Hepatocyte (in vitro differentiated cells): Measurements from ENCODE around the gene OCA2. TPM values are rescaled to one million over a fixed set of nuclear protein-coding genes. Genes with fewer than 3 reads are reported as not detected.

Source experiments
- DNase-seq: peaks from one replicate; pipeline ENCODE4 v3.0.0-alpha.2; 2016; ENCODE audit warnings: low spot score
- H2AFZ ChIP-seq: fragments of 200-600 bp; sonication (generic); 2 replicates; pipeline ENCODE4 v1.6.0; 2016; ENCODE audit warnings: antibody characterized with exemption, mild to moderate bottlenecking
- H3K27ac ChIP-seq: fragments of 200-600 bp; sonication (generic); 2 replicates; pipeline ENCODE4 v1.5.1; 2016; ENCODE audit warnings: mild to moderate bottlenecking
- H3K27me3 ChIP-seq: fragments of 200-600 bp; sonication (generic); 2 replicates; pipeline ENCODE4 v1.6.1; 2016
- H3K36me3 ChIP-seq: fragments of 200-600 bp; sonication (generic); replicated peaks from 2 replicates; pipeline ENCODE4 v1.5.1; 2016; ENCODE audit warnings: low read depth; ENCODE audit not compliant: insufficient read depth
- H3K4me1 ChIP-seq: fragments of 200-600 bp; sonication (generic); 2 replicates; pipeline ENCODE4 v1.5.1; 2016; ENCODE audit warnings: mild to moderate bottlenecking, moderate library complexity; ENCODE audit not compliant: insufficient read depth
- H3K4me2 ChIP-seq: fragments of 200-600 bp; sonication (generic); 2 replicates; pipeline ENCODE4 v1.6.0; 2016
- H3K4me3 ChIP-seq: fragments of 200-600 bp; sonication (generic); 2 replicates; pipeline ENCODE4 v1.5.1; 2016; ENCODE audit warnings: mild to moderate bottlenecking
- H3K79me2 ChIP-seq: fragments of 200-600 bp; sonication (generic); 2 replicates; pipeline ENCODE4 v1.6.0; 2017; ENCODE audit warnings: mild to moderate bottlenecking
- H3K9me2 ChIP-seq: fragments of 200-600 bp; sonication (generic); replicated peaks from 2 replicates; pipeline ENCODE4 v1.6.0; 2017; ENCODE audit warnings: mild to moderate bottlenecking; ENCODE audit not compliant: insufficient read depth
- H3K9me3 ChIP-seq: fragments of 200-600 bp; sonication (generic); 2 replicates; pipeline ENCODE4 v1.5.1; 2016; ENCODE audit warnings: low read depth, mild to moderate bottlenecking
- H4K20me1 ChIP-seq: fragments of 200-600 bp; sonication (generic); 2 replicates; pipeline ENCODE4 v1.6.0; 2016; ENCODE audit warnings: mild to moderate bottlenecking; ENCODE audit not compliant: insufficient read depth, poor library complexity, severe bottlenecking
- EZH2 ChIP-seq: fragments of 200-600 bp; sonication (generic); IDR thresholded peaks from 2 replicates; pipeline ENCODE4 v1.6.1; 2016; ENCODE audit warnings: antibody characterized with exemption, mild to moderate bottlenecking, borderline replicate concordance
- EZH2phosphoT487 ChIP-seq: fragments of 200-600 bp; sonication (generic); IDR thresholded peaks from one replicate; pipeline ENCODE4 v1.6.1; 2018; ENCODE audit warnings: antibody characterized with exemption, mild to moderate bottlenecking, low read depth, moderate library complexity; ENCODE audit not compliant: unreplicated experiment, severe bottlenecking
- WGBS: methylation state at CpG from one replicate; pipeline ENCODE4 v1.1.6; 2016; ENCODE audit warnings: low lambda C conversion rate; ENCODE audit errors: missing lambda C conversion rate; 5-methylcytosine and 5-hydroxymethylcytosine counted together
- polyA plus RNA-seq: library from polyadenylated mRNA; unstranded; fragments of >200 nt; fragmentation: Nextera tagmentation; extraction: Ambion mirVana; gene quantifications from 2 replicates; pipeline ENCODE4 v1.2.1, GENCODE V29; 2016
- total RNA-seq: library from RNA; depleted of rRNA; stranded (reverse); fragments of >200 nt; gene quantifications from 2 replicates; pipeline ENCODE4 v1.2.3, GENCODE V29; 2014
- TF ChIP-seq, protein P1 (sequence below): fragments of 200-600 bp; sonication (generic); IDR thresholded peaks from 2 replicates; pipeline ENCODE4 v1.5.1; 2016; ENCODE audit warnings: antibody characterized with exemption, mild to moderate bottlenecking; ENCODE audit not compliant: poor library complexity

Gene OCA2
- total and polyA plus RNA-seq, 2 experiments from 2014 or later, result 25.1 to 27.7 TPM

GRCh38 chr15:28114114-28114455 is 15.0 kb upstream of the OCA2 start:
- no peak overlapping the region for H3K4me3 ChIP-seq
- H3K27ac ChIP-seq, result no peak overlapping the region
- WGBS, result 95% methylated on average over 4 of the region's 4 CpGs
- no peak for DNase-seq
- TF ChIP-seq EZH2 (no peak), EZH2phosphoT487 (no peak)
- TF ChIP-seq, protein P1, sequence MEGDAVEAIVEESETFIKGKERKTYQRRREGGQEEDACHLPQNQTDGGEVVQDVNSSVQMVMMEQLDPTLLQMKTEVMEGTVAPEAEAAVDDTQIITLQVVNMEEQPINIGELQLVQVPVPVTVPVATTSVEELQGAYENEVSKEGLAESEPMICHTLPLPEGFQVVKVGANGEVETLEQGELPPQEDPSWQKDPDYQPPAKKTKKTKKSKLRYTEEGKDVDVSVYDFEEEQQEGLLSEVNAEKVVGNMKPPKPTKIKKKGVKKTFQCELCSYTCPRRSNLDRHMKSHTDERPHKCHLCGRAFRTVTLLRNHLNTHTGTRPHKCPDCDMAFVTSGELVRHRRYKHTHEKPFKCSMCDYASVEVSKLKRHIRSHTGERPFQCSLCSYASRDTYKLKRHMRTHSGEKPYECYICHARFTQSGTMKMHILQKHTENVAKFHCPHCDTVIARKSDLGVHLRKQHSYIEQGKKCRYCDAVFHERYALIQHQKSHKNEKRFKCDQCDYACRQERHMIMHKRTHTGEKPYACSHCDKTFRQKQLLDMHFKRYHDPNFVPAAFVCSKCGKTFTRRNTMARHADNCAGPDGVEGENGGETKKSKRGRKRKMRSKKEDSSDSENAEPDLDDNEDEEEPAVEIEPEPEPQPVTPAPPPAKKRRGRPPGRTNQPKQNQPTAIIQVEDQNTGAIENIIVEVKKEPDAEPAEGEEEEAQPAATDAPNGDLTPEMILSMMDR, result no peak
- no peaks in the 10 kb centered on the region for H3K4me1 ChIP-seq
- peaks cover 5% of the 10 kb centered on the region for H3K36me3 ChIP-seq
- no peaks in the 10 kb centered on the region for H3K79me2 ChIP-seq
- H3K4me2 ChIP-seq, result no peak overlapping the region
- no peaks in the 10 kb centered on the region for H4K20me1 ChIP-seq
- no peaks in the 10 kb centered on the region for H3K9me2 ChIP-seq
- no peaks in the 10 kb centered on the region for H3K27me3 ChIP-seq
- H2AFZ ChIP-seq, result no peak overlapping the region
- no peaks in the 10 kb centered on the region for H3K9me3 ChIP-seq

DNA sequence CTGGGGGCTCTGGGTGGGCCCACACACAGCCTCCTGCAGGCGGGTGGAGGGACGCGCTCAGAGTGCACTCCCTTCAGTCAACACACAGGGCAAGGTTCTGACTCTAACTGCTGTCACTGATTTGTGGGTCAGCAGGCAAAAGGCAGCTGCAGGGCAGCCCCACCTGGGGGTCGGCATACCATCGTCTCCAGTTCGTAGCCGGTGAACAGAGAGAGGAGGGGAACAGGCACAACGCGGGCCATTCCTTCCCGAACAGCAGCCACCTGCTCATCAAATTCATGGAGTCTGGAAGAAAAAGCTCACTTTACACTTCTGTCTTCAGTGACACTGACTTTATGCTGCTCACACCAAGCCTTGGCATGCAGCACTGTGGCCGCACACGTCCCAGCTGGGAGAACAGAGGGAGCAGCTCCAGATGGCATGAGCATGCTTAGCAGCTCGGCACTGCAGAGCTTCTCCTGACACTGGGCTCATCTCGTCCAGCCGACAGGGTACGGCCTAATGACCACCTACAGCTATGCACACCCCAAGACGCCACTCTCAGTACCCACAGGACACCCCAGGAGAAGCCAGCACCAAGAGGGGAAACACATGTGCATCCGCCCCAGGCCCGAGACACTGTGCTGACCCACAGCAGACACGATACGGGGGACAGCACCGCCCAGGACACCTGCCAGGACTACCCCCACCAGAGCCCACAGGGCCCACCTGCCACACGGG is 14.4 kb upstream of the OCA2 start:
- Histone ChIP-seq H4K20me1 (no peaks in the 10 kb centered on the region), H3K27me3 (no peaks in the 10 kb centered on the region), H3K79me2 (no peaks in the 10 kb centered on the region), H3K9me2 (no peaks in the 10 kb centered on the region), H3K36me3 (peaks cover 5% of the 10 kb centered on the region), H3K4me3 (no peak overlapping the region), H3K9me3 (no peaks in the 10 kb centered on the region), H3K4me2 (no peak overlapping the region), H3K4me1 (no peaks in the 10 kb centered on the region), H2AFZ (no peak overlapping the region), H3K27ac (no peak overlapping the region)
- WGBS, result over 99% methylated on average over 22 of the region's 23 CpGs
- DNase-seq, result no peak
- no peak for TF ChIP-seq EZH2phosphoT487
- TF ChIP-seq, protein P1, result no peak
- no peak for TF ChIP-seq EZH2

- Histone ChIP-seq H3K9me2 (no peaks in the 10 kb centered on the region), H3K36me3 (peaks cover 2% of the 10 kb centered on the region), H3K79me2 (no peaks in the 10 kb centered on the region), H3K27ac (no peak overlapping the region), H2AFZ (no peak overlapping the region), H3K9me3 (no peaks in the 10 kb centered on the region), H3K27me3 (peaks cover 2% of the 10 kb centered on the region), H3K4me1 (peaks cover under 1% of the 10 kb centered on the region), H3K4me2 (no peak overlapping the region), H3K4me3 (no peak overlapping the region), H4K20me1 (no peaks in the 10 kb centered on the region)
- TF ChIP-seq EZH2phosphoT487 (no peak), EZH2 (no peak)
- TF ChIP-seq, protein P1, result no peak
- no peak for DNase-seq
- 97% methylated on average over 26 of the region's 26 CpGs for WGBS
These were observed 13.8 kb upstream of the OCA2 start for GRCh38 chr15:28112962-28113361.
